Measurements from ENCODE around the gene FBH1.

FBH1 gene

DNA sequence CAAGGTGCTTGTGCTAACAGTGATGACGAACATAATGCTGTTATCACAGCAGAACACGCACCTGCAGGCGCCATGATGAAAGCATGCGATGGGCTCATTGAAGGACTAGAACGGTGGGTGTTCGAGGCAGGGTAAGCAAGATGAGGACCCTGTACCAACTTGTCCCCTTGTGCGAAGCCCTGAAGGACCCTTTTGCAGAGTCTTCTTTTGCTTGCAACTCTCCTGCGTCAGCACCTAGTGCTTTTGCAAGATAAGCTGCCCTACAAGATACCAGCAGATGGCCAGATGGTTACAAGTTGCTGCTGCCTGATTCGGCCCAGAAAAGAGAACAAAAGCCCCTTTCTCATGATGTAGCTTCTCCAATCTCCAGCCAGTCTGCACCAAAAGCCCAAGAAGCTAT, 91.5 kb downstream of the FBH1 start:
- Histone ChIP-seq H3K9me2 (replicated peaks; ENCODE audit: control insufficient read depth, low read length) (no peaks in the 10 kb centered on the region), H3K9me3 (ENCODE audit: control insufficient read depth, insufficient read depth, low read length) (no peaks in the 10 kb centered on the region), H3K4me2 (ENCODE audit: low read length) (no peak overlapping the region), H3K4me1 (ENCODE audit: control insufficient read depth, low read length) (peaks cover 13% of the 10 kb centered on the region), H3K4me3 (ENCODE audit: low read length) (no peak overlapping the region), H3K36me3 (ENCODE audit: control insufficient read depth, low read length) (no peaks in the 10 kb centered on the region), H3K79me2 (ENCODE audit: control insufficient read depth, low read length) (no peaks in the 10 kb centered on the region), H3K27ac (ENCODE audit: low read depth, low read length) (no peak overlapping the region), H3K27me3 (ENCODE audit: control insufficient read depth, low read length) (peaks cover 48% of the 10 kb centered on the region), H3F3A (ENCODE audit: control insufficient read depth, insufficient read depth) (peaks cover 4% of the 10 kb centered on the region; the same call in 1 of the 2 replicates), H4K20me1 (ENCODE audit: control insufficient read depth, insufficient read depth, low read depth, low read length) (no peaks in the 10 kb centered on the region)
- TF ChIP-seq EZH2phosphoT487 (IDR thresholded peaks at IDR 0.05; ENCODE audit: borderline replicate concordance, low read length), result no peak
- TF ChIP-seq, protein P1, sequence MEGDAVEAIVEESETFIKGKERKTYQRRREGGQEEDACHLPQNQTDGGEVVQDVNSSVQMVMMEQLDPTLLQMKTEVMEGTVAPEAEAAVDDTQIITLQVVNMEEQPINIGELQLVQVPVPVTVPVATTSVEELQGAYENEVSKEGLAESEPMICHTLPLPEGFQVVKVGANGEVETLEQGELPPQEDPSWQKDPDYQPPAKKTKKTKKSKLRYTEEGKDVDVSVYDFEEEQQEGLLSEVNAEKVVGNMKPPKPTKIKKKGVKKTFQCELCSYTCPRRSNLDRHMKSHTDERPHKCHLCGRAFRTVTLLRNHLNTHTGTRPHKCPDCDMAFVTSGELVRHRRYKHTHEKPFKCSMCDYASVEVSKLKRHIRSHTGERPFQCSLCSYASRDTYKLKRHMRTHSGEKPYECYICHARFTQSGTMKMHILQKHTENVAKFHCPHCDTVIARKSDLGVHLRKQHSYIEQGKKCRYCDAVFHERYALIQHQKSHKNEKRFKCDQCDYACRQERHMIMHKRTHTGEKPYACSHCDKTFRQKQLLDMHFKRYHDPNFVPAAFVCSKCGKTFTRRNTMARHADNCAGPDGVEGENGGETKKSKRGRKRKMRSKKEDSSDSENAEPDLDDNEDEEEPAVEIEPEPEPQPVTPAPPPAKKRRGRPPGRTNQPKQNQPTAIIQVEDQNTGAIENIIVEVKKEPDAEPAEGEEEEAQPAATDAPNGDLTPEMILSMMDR (IDR thresholded peaks at IDR 0.05; ENCODE audit: low read depth, low read length, poor library complexity, severe bottlenecking), result no peak

DNA sequence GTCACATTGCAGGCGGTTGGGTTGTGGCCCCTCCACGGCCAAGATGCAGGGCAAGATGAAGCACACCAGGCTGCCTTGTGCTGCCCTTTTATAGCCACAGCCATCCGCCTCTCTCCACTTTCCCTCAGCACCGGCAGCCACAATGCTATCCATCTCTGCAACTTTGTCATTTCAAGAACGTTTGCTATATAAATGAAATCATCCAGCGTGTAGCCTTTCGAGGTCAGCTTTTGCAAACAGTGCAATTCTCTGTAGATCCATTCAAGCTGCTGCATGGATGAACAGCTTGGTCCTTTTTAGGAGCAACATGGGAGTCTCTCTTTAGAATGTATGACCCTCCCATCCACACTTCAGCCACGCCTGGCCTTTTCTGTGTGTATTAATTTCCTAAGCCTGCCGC, 93.7 kb downstream of the FBH1 start:
- H3K9me2 ChIP-seq (replicated peaks; ENCODE audit: control insufficient read depth, low read length), result no peaks in the 10 kb centered on the region
- no peak overlapping the region for H3K4me3 ChIP-seq (ENCODE audit: low read length)
- no peaks in the 10 kb centered on the region for H4K20me1 ChIP-seq (ENCODE audit: control insufficient read depth, insufficient read depth, low read depth, low read length)
- H3K9me3 ChIP-seq (ENCODE audit: control insufficient read depth, insufficient read depth, low read length), result no peaks in the 10 kb centered on the region
- H3K4me2 ChIP-seq (ENCODE audit: low read length), result no peak overlapping the region
- H3K36me3 ChIP-seq (ENCODE audit: control insufficient read depth, low read length), result no peaks in the 10 kb centered on the region
- H3K27me3 ChIP-seq (ENCODE audit: control insufficient read depth, low read length), result peaks cover 36% of the 10 kb centered on the region
- no peaks in the 10 kb centered on the region for H3K79me2 ChIP-seq (ENCODE audit: control insufficient read depth, low read length)
- H3F3A ChIP-seq (ENCODE audit: control insufficient read depth, insufficient read depth), result peaks cover 4% of the 10 kb centered on the region; the same call in 1 of the 2 replicates
- TF ChIP-seq, protein P1 (IDR thresholded peaks at IDR 0.05; ENCODE audit: low read depth, low read length, poor library complexity, severe bottlenecking), result no peak
- no peak for TF ChIP-seq EZH2phosphoT487 (IDR thresholded peaks at IDR 0.05; ENCODE audit: borderline replicate concordance, low read length)
- no peak overlapping the region for H3K27ac ChIP-seq (ENCODE audit: low read depth, low read length)
- H3K4me1 ChIP-seq (ENCODE audit: control insufficient read depth, low read length), result no peaks in the 10 kb centered on the region

DNA sequence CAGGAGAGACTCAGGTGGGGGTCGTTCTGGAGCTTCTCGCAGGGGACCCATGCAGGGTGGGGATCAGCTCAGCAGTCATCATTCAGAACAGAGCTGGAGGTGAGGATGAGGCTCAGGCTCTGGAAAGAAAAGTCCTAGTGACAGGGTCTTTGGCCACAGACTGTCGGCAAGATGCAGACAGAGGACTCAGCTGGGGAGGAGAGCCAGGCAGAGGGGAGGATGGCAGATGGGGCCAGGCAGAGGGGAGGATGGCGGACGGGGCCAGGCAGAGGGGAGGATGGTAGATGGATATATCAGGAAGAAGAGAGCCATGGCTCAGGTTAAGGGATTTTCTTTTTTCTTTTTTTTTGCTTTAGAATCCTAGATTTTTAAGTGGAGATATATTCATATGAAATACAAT, 95.0 kb downstream of the FBH1 start:
- TF ChIP-seq, protein P1 (IDR thresholded peaks at IDR 0.05; ENCODE audit: low read depth, low read length, poor library complexity, severe bottlenecking), result no peak
- no peak for TF ChIP-seq EZH2phosphoT487 (IDR thresholded peaks at IDR 0.05; ENCODE audit: borderline replicate concordance, low read length)
- no peak overlapping the region for H3K4me3 ChIP-seq (ENCODE audit: low read length)
- H3K4me1 ChIP-seq (ENCODE audit: control insufficient read depth, low read length), result no peaks in the 10 kb centered on the region

More for the DNA sequence above, 95.0 kb downstream of the FBH1 start:
- Histone ChIP-seq H4K20me1 (ENCODE audit: control insufficient read depth, insufficient read depth, low read depth, low read length) (no peaks in the 10 kb centered on the region), H3K79me2 (ENCODE audit: control insufficient read depth, low read length) (no peaks in the 10 kb centered on the region), H3F3A (ENCODE audit: control insufficient read depth, insufficient read depth) (no peaks in the 10 kb centered on the region), H3K27ac (ENCODE audit: low read depth, low read length) (no peak overlapping the region), H3K9me2 (replicated peaks; ENCODE audit: control insufficient read depth, low read length) (no peaks in the 10 kb centered on the region), H3K4me2 (ENCODE audit: low read length) (no peak overlapping the region), H3K36me3 (ENCODE audit: control insufficient read depth, low read length) (no peaks in the 10 kb centered on the region), H3K27me3 (ENCODE audit: control insufficient read depth, low read length) (peaks cover 33% of the 10 kb centered on the region), H3K9me3 (ENCODE audit: control insufficient read depth, insufficient read depth, low read length) (no peaks in the 10 kb centered on the region)

All from DOHH2 (cell line).